Measurements from ENCODE around the gene ITPR1.

The ITPR1 gene

GRCh38 chr3:4799266-4800256 lies 306.4 kb downstream of the ITPR1 start:
- H3K36me3 ChIP-seq = peaks cover 18% of the 10 kb centered on the region
- no peak overlapping the region for H3K4me3 ChIP-seq (ENCODE audit: low read depth, low read length)
- DNase-seq = no peak
- no peaks in the 10 kb centered on the region for H3K4me1 ChIP-seq
- no peaks in the 10 kb centered on the region for H3K27me3 ChIP-seq
- H3K9me3 ChIP-seq = no peaks in the 10 kb centered on the region
- TF ChIP-seq CTCF (IDR thresholded peaks at IDR 0.05; ENCODE audit: low read depth, low read length) = no peak

GRCh38 chr3:4800595-4800994 lies 307.4 kb downstream of the ITPR1 start:
- DNase-seq = no peak
- H3K36me3 ChIP-seq = peaks cover 17% of the 10 kb centered on the region
- H3K4me1 ChIP-seq = no peaks in the 10 kb centered on the region
- H3K4me3 ChIP-seq (ENCODE audit: low read depth, low read length) = no peak overlapping the region
- H3K9me3 ChIP-seq = no peaks in the 10 kb centered on the region
- H3K27me3 ChIP-seq = no peaks in the 10 kb centered on the region
- TF ChIP-seq CTCF (IDR thresholded peaks at IDR 0.05; ENCODE audit: low read depth, low read length) = no peak

GRCh38 chr3:4801892-4802291 lies 308.7 kb downstream of the ITPR1 start:
- Histone ChIP-seq H3K36me3 (peaks cover 17% of the 10 kb centered on the region), H3K4me1 (no peaks in the 10 kb centered on the region), H3K9me3 (no peaks in the 10 kb centered on the region), H3K4me3 (ENCODE audit: low read depth, low read length) (no peak overlapping the region), H3K27me3 (no peaks in the 10 kb centered on the region)
- no peak for DNase-seq
- no peak for TF ChIP-seq CTCF (IDR thresholded peaks at IDR 0.05; ENCODE audit: low read depth, low read length)

- H3K36me3 ChIP-seq = peaks cover 9% of the 10 kb centered on the region; the same call in 1 of the 2 replicates
- H3K4me1 ChIP-seq = no peaks in the 10 kb centered on the region
- H3K9me3 ChIP-seq = no peaks in the 10 kb centered on the region
- no peak for TF ChIP-seq CTCF (IDR thresholded peaks at IDR 0.05; ENCODE audit: low read depth, low read length)
- H3K27me3 ChIP-seq = no peaks in the 10 kb centered on the region
- H3K4me3 ChIP-seq (ENCODE audit: low read depth, low read length) = no peak overlapping the region
- DNase-seq = no peak
Observed at GRCh38 chr3:4802903-4803302, 309.8 kb downstream of the ITPR1 start.

- TF ChIP-seq CTCF (IDR thresholded peaks at IDR 0.05; ENCODE audit: low read depth, low read length) = no peak
- no peaks in the 10 kb centered on the region for H3K9me3 ChIP-seq
- H3K4me1 ChIP-seq = no peaks in the 10 kb centered on the region
- peaks cover 9% of the 10 kb centered on the region; the same call in 1 of the 2 replicates for H3K36me3 ChIP-seq
- no peak for DNase-seq
- H3K4me3 ChIP-seq (ENCODE audit: low read depth, low read length) = no peak overlapping the region
- H3K27me3 ChIP-seq = no peaks in the 10 kb centered on the region
Observed at GRCh38 chr3:4804161-4805058, 311.3 kb downstream of the ITPR1 start.
